Small intestine (tissue), 7 donors: ENCODE measurements around the gene BBX. TPM values are rescaled to one million over a fixed set of nuclear protein-coding genes. Genes with fewer than 3 reads are reported as not detected.
A peak's percentile ranks its signal among the peaks of the same experiment; 100 is the strongest.

Experiments used
- DNase-seq, 2 donors: peaks; one replicate each; pipeline versions ENCODE4 v3.0.0 to v3.0.0-alpha.2; 2013
- FAIRE-seq: peaks from 2 replicates; lab custom pipeline; 2012; peaks lifted over from hg19 to GRCh38; lab: Jason Lieb, UNC
- H3K27ac ChIP-seq, 3 donors: one replicate each; pipeline ENCODE4 v1.5.1; 2013; ENCODE audit warnings: low read length in 2 of 3, mild to moderate bottlenecking in 2 of 3, control low read depth in 1 of 3, inconsistent platforms in 1 of 3, low read depth in 1 of 3, moderate library complexity in 1 of 3
- H3K27me3 ChIP-seq, 3 donors: one replicate each; pipeline ENCODE4 v1.6.1; 2013; ENCODE audit warnings: low read length in 3 of 3, inconsistent platforms in 1 of 3; ENCODE audit not compliant: control insufficient read depth in 3 of 3, insufficient read depth in 3 of 3
- H3K36me3 ChIP-seq, 3 donors: one replicate each; pipeline ENCODE4 v1.6.1; 2013; ENCODE audit warnings: low read length in 3 of 3, inconsistent platforms in 1 of 3, low read depth in 1 of 3, mild to moderate bottlenecking in 1 of 3, moderate library complexity in 1 of 3; ENCODE audit not compliant: control insufficient read depth in 3 of 3, insufficient read depth in 2 of 3
- H3K4me1 ChIP-seq, 3 donors: one replicate each; pipeline ENCODE4 v1.6.1; 2013; ENCODE audit warnings: low read length in 2 of 3, inconsistent platforms in 1 of 3, low read depth in 1 of 3, mild to moderate bottlenecking in 1 of 3, moderate library complexity in 1 of 3; ENCODE audit not compliant: control insufficient read depth in 3 of 3, insufficient read depth in 2 of 3
- H3K4me3 ChIP-seq, 3 donors: one replicate each; pipeline ENCODE4 v1.5.1; 2013; ENCODE audit warnings: low read length in 3 of 3, control low read depth in 1 of 3, inconsistent platforms in 1 of 3, low read depth in 1 of 3, mild to moderate bottlenecking in 1 of 3, moderate library complexity in 1 of 3
- H3K9me3 ChIP-seq, 2 donors: one replicate each; pipeline ENCODE4 v1.6.1; 2013; ENCODE audit warnings: low read depth in 1 of 2, low read length in 1 of 2; ENCODE audit not compliant: control insufficient read depth in 2 of 2, insufficient read depth in 1 of 2
- WGBS, 3 donors: extraction: QIAGEN DNeasy Blood & Tissue Kit; methylation state at CpG; one replicate each; pipeline ENCODE4 v1.1.7; 2013; 5-methylcytosine and 5-hydroxymethylcytosine counted together
- polyA plus RNA-seq, 4 donors: library from polyadenylated mRNA; stranded (reverse) in 3 of 4; unstranded in 1 of 4; fragments of 200-250 nt in 3 of 4; fragments of 120-200 nt in 1 of 4; gene quantifications; one replicate each; pipeline versions ENCODE4 v1.2.1 to v1.2.3, GENCODE V29; 2013
- donor health status: healthy with polysubstance abuse.
- donor health status: control.
- donor health status: control.
- donor health status: Bipolar disorder and iron deficiency.
- donor health status: healthy.

Gene BBX
- polyA plus RNA-seq, 4 donors, result 3.5 to 33.6 (median 6.3) TPM

GRCh38 chr3:107508331-107508730, 14.4 kb upstream of the BBX start:
- Histone ChIP-seq H3K27ac (no peak overlapping the region), H3K27me3 (no peaks in the 10 kb centered on the region), H3K4me3 (no peak overlapping the region), H3K4me1 (peaks cover 0 to 3% (median 0%) of the 10 kb centered on the region in 3 donors), H3K9me3 (no peaks in the 10 kb centered on the region), H3K36me3 (no peaks in the 10 kb centered on the region)
- DNase-seq (no peak), FAIRE-seq (no peak)
- 94 to 98% (median 96%) methylated on average over 2 of the region's 2 CpGs for WGBS, 3 donors

DNA sequence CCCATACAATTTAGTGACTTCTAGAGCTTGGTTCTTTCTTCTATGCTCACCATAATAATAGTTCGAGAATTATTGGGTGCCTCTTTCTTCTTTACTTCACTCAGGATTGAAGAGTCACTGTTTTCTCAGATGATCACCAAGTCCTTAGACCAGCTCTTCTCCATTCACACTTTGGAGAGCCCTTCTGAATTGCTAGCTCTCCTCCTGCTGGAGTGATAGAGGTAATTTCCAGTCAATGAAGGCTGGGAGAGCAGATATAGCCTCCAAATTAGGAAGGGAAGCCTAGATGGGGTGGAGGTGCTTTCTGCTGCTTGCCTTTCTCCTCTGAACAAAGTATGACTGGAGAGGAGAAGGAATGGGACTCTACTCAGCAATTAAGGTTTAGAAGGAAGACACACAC, 10.7 kb upstream of the BBX start:
- WGBS, 3 donors, result 31 to 87% (median 55%) methylated on average over 1 of the region's 1 CpG

DNA sequence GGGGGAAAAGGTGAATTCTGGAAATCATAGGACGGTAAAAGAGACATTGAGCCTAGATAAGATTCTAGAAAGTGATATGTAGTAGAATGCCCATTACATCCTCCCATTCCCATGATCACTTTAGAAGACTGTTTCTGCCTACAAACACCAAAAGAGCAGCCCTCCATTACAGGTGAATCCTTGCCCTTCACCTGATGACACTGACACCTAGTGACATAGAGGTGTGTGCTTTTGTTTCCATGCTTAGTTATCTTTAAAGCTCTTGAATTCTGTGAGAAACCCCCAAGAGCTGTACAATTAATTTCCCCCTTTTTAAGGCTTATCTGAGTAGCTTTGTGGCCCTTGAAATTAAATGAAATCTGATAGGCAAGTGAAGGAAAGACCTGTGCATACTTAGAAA, 8.3 kb upstream of the BBX start:
- H3K4me3 ChIP-seq, result no peak overlapping the region
- no peaks in the 10 kb centered on the region for H3K36me3 ChIP-seq
- H3K9me3 ChIP-seq, result no peaks in the 10 kb centered on the region
- DNase-seq (no peak), FAIRE-seq (no peak)
- peaks cover 0 to 3% (median 0%) of the 10 kb centered on the region in 3 donors for H3K4me1 ChIP-seq
- no peak overlapping the region for H3K27ac ChIP-seq
- WGBS, 3 donors, result 78 to 92% (median 83%) methylated on average over 1 of the region's 1 CpG
- H3K27me3 ChIP-seq, result no peaks in the 10 kb centered on the region

More for the DNA sequence above, 10.7 kb upstream of the BBX start:
- Histone ChIP-seq H3K4me3 (no peak overlapping the region), H3K27ac (no peak overlapping the region), H3K9me3 (no peaks in the 10 kb centered on the region), H3K27me3 (no peaks in the 10 kb centered on the region), H3K36me3 (no peaks in the 10 kb centered on the region), H3K4me1 (peaks cover 0 to 3% (median 0%) of the 10 kb centered on the region in 3 donors)
- DNase-seq (no peak), FAIRE-seq (no peak)

DNA sequence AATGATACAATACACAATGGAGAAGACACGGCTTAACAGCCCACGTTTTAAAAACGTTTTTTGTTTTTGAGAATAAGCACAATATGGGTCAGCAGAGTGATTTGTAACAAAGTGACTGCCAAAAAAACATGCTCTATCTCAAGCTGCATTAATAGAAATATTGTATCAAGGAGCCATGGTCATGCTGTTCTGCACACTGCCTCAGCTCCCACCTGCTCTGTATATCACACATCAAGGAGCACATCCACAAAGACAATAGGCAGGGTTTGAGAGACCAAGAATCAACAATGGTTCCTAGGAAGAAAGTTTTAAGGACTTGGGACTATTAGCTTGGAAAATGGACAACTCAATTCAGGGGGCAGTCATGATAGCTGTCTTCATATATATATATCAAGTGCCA, 6.3 kb upstream of the BBX start:
- Histone ChIP-seq H3K27me3 (no peaks in the 10 kb centered on the region), H3K4me1 (no peaks in the 10 kb centered on the region), H3K4me3 (no peak overlapping the region), H3K36me3 (no peaks in the 10 kb centered on the region), H3K9me3 (no peaks in the 10 kb centered on the region), H3K27ac (no peak overlapping the region)
- DNase-seq (no peak), FAIRE-seq (no peak)
- whole genome bisulfite sequencing, 3 donors, result 67 to 78% (median 72%) methylated on average over 3 of the region's 3 CpGs

- Histone ChIP-seq H3K9me3 (no peaks in the 10 kb centered on the region), H3K4me3 (no peak overlapping the region), H3K4me1 (peaks cover 0 to 6% (median 0%) of the 10 kb centered on the region in 3 donors), H3K27ac (no peak overlapping the region), H3K36me3 (no peaks in the 10 kb centered on the region), H3K27me3 (no peaks in the 10 kb centered on the region)
- no peak for DNase-seq
- no peak for FAIRE-seq
- 76 to 82% (median 78%) methylated on average over 3 to 4 of the region's 4 CpGs for WGBS, 3 donors
These were observed 2.2 kb upstream of the BBX start for GRCh38 chr3:107520535-107520934.

DNA sequence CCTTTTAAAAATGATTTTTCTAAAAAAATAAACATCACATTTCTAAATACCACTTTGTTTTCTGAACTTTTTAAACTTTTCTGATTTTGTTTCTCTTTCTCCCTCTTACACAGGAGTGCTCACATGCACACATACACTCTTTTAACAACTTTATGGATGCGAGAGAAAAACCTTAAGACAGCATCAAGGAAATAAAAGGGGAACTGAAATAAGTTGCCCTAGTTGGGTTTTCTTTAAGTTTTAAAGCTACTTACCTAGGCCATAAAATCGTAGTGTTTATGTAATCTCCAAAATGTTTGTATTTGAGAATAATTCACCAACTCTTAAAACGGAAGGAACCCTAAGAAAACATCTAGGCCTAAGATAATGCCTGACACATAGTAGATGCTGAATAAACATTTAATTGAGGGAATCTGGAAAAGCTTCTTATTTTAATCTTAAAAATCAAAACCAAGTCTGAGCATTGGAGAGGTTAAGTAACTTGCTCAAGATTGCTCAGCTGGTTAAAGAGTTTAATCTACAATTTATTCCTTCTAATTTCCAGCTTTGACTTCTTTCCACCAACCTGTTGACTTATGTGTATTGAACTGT, 1.2 kb upstream of the BBX start:
- no peaks in the 10 kb centered on the region for H3K36me3 ChIP-seq
- FAIRE-seq, result no peak

GRCh38 chr3:107523289-107523538, 452 bp downstream of the BBX start:
- peak overlapping the region; percentile 77 to 95 (median 77) for H3K4me3 ChIP-seq
- H3K36me3 ChIP-seq, result no peaks in the 10 kb centered on the region
- H3K4me1 ChIP-seq, result peaks cover 0 to 6% (median 3%) of the 10 kb centered on the region in 3 donors
- H3K27me3 ChIP-seq, result no peaks in the 10 kb centered on the region
- peak overlapping the region; percentile 84 to 97 (median 92) for H3K27ac ChIP-seq
- 0 to 1% (median 1%) methylated on average over 19 to 27 of the region's 27 CpGs for WGBS, 3 donors
- FAIRE-seq, result no peak
- H3K9me3 ChIP-seq, result no peaks in the 10 kb centered on the region
- peak in 1 of 2 donors; percentile 56 for DNase-seq

More for the DNA sequence above, 1.2 kb upstream of the BBX start:
- H3K9me3 ChIP-seq, result no peaks in the 10 kb centered on the region
- no peaks in the 10 kb centered on the region for H3K27me3 ChIP-seq
- DNase-seq, result no peak
- peaks cover 0 to 6% (median 3%) of the 10 kb centered on the region in 3 donors for H3K4me1 ChIP-seq
- no peak overlapping the region for H3K4me3 ChIP-seq
- 76 to 87% (median 85%) methylated on average over 3 of the region's 3 CpGs for WGBS, 3 donors
- H3K27ac ChIP-seq, result no peak overlapping the region

DNA sequence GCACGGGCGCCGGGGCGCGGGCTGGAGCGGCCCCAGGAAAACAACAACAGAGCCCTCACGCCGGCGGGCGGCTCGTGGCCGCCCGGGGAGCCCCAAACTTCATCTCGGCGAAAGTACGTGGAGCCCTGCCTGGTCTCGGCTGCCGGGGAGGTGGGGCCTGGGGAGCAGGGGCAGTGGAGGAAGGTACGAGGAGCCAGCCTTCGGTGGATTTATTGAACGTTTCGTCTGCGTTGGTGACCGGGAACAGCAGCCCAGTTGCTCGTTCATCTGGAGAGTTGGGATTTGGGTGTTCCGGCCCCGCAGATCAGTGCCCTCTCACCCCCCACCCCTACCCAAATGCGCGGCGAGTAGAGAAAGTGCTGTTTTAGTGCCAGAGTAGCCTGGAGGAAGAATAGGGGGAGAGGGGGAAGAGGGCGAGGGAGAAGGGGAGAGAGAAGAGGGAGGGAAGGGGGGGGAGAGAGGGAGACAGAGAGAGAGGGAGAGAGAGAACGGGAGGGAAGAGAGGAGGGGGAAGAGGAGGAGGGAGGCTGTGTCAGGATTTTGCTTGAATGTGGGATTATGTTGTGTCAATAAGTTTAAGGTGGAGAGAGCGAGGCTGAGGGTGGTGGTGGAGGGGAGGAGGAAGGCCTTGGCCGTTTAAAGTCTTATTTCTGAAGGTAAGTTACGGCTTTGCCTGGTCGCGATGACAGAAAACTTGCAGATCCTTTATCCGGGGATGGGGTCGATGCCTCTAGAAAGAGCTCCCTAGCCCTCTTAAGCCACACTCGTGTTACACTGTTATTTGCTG, 970 bp downstream of the BBX start:
- FAIRE-seq (no peak), DNase-seq (peak; percentile 59 to 80)
- Histone ChIP-seq H3K27me3 (no peaks in the 10 kb centered on the region), H3K27ac (peak overlapping the region; percentile 84 to 97 (median 92)), H3K36me3 (no peaks in the 10 kb centered on the region), H3K4me1 (peaks cover 0 to 6% (median 3%) of the 10 kb centered on the region in 3 donors), H3K9me3 (no peaks in the 10 kb centered on the region), H3K4me3 (peak overlapping the region; percentile 77 to 95 (median 77))
- 0 to 1% (median 0%) methylated on average over 35 to 40 of the region's 40 CpGs for WGBS, 3 donors
